Measurements from ENCODE around the gene AMOTL1.

AMOTL1 gene

GRCh38 chr11:94922321-94923003 lies 154.3 kb downstream of the AMOTL1 start:
- no peak overlapping the region for H3K4me3 ChIP-seq (ENCODE audit: low read depth in 1 of 2, low read length in 2 of 2)
- no peaks in the 10 kb centered on the region for H3K27me3 ChIP-seq (ENCODE audit: low read depth, low read length)
- H3K27ac ChIP-seq (ENCODE audit: low read length): no peak overlapping the region
- H3K4me1 ChIP-seq (ENCODE audit: control insufficient read depth in 1 of 2, insufficient read depth in 2 of 2, low read length in 2 of 2): peaks cover 7 to 11% of the 10 kb centered on the region in 2 donors
- no peaks in the 10 kb centered on the region for H3K9me3 ChIP-seq (ENCODE audit: control insufficient read depth in 1 of 2, low read length in 2 of 2)
- no peaks in the 10 kb centered on the region for H3K36me3 ChIP-seq (ENCODE audit: control insufficient read depth in 1 of 2, insufficient read depth in 2 of 2, low read length in 2 of 2)

DNA sequence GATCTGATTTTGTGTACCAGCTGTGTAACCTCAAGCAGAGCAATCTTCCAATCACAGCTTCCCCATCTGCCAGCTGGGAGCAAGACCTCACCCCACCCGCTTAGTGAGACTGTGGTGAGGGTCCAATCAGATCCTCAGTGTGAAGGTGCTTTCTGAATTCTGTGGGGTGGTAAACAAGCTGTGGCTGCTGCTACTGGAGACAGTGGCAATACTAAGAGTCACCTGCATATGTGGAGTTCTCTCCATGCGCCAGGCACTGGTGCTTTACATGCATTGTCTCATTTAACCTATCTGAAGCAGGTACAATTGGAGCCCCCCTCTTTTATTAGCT lies 154.8 kb downstream of the AMOTL1 start:
- Histone ChIP-seq H3K4me1 (ENCODE audit: control insufficient read depth in 1 of 2, insufficient read depth in 2 of 2, low read length in 2 of 2) (peaks cover 11 to 16% of the 10 kb centered on the region in 2 donors), H3K36me3 (ENCODE audit: control insufficient read depth in 1 of 2, insufficient read depth in 2 of 2, low read length in 2 of 2) (no peaks in the 10 kb centered on the region), H3K27ac (ENCODE audit: low read length) (no peak overlapping the region), H3K9me3 (ENCODE audit: control insufficient read depth in 1 of 2, low read length in 2 of 2) (no peaks in the 10 kb centered on the region), H3K4me3 (ENCODE audit: low read depth in 1 of 2, low read length in 2 of 2) (no peak overlapping the region), H3K27me3 (ENCODE audit: low read depth, low read length) (no peaks in the 10 kb centered on the region)

GRCh38 chr11:94924171-94924572 lies 156.0 kb downstream of the AMOTL1 start:
- H3K4me3 ChIP-seq (ENCODE audit: low read depth in 1 of 2, low read length in 2 of 2): no peak overlapping the region
- no peaks in the 10 kb centered on the region for H3K36me3 ChIP-seq (ENCODE audit: control insufficient read depth in 1 of 2, insufficient read depth in 2 of 2, low read length in 2 of 2)
- no peaks in the 10 kb centered on the region for H3K9me3 ChIP-seq (ENCODE audit: control insufficient read depth in 1 of 2, low read length in 2 of 2)
- no peaks in the 10 kb centered on the region for H3K27me3 ChIP-seq (ENCODE audit: low read depth, low read length)
- peaks cover 16 to 22% of the 10 kb centered on the region in 2 donors for H3K4me1 ChIP-seq (ENCODE audit: control insufficient read depth in 1 of 2, insufficient read depth in 2 of 2, low read length in 2 of 2)
- no peak overlapping the region for H3K27ac ChIP-seq (ENCODE audit: low read length)

DNA sequence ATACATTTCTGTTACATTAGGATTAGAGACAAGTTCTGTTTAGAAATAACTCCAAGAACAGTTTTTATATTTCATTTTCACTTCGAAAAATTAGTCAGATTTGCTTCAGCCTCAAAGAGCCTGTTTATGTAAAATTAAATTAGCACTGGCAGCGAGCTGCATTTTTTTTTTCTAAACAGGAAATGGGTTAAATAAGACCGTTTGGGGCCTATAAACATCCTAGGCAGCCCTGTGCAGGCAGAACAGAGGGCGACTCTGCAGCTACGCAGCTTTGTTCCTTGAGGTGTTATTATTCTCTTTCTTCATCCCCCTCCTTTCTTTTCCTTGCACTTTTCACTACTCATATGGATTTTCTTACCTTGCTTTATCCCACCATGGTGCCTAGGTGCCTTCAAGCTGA lies 156.5 kb downstream of the AMOTL1 start:
- peaks cover 16 to 22% of the 10 kb centered on the region in 2 donors for H3K4me1 ChIP-seq (ENCODE audit: control insufficient read depth in 1 of 2, insufficient read depth in 2 of 2, low read length in 2 of 2)
- H3K27ac ChIP-seq (ENCODE audit: low read length): no peak overlapping the region
- no peaks in the 10 kb centered on the region for H3K36me3 ChIP-seq (ENCODE audit: control insufficient read depth in 1 of 2, insufficient read depth in 2 of 2, low read length in 2 of 2)
- no peak overlapping the region for H3K4me3 ChIP-seq (ENCODE audit: low read depth in 1 of 2, low read length in 2 of 2)
- H3K9me3 ChIP-seq (ENCODE audit: control insufficient read depth in 1 of 2, low read length in 2 of 2): no peaks in the 10 kb centered on the region
- no peaks in the 10 kb centered on the region for H3K27me3 ChIP-seq (ENCODE audit: low read depth, low read length)

GRCh38 chr11:94925422-94926270 lies 157.5 kb downstream of the AMOTL1 start:
- H3K9me3 ChIP-seq (ENCODE audit: control insufficient read depth in 1 of 2, low read length in 2 of 2): no peaks in the 10 kb centered on the region
- no peaks in the 10 kb centered on the region for H3K27me3 ChIP-seq (ENCODE audit: low read depth, low read length)
- H3K27ac ChIP-seq (ENCODE audit: low read length): no peak overlapping the region
- H3K36me3 ChIP-seq (ENCODE audit: control insufficient read depth in 1 of 2, insufficient read depth in 2 of 2, low read length in 2 of 2): no peaks in the 10 kb centered on the region
- H3K4me1 ChIP-seq (ENCODE audit: control insufficient read depth in 1 of 2, insufficient read depth in 2 of 2, low read length in 2 of 2): peaks cover 16 to 22% of the 10 kb centered on the region in 2 donors
- no peak overlapping the region for H3K4me3 ChIP-seq (ENCODE audit: low read depth in 1 of 2, low read length in 2 of 2)

GRCh38 chr11:94926271-94926625 lies 158.1 kb downstream of the AMOTL1 start:
- Histone ChIP-seq H3K4me3 (ENCODE audit: low read depth in 1 of 2, low read length in 2 of 2) (no peak overlapping the region), H3K4me1 (ENCODE audit: control insufficient read depth in 1 of 2, insufficient read depth in 2 of 2, low read length in 2 of 2) (peaks cover 16 to 22% of the 10 kb centered on the region in 2 donors), H3K9me3 (ENCODE audit: control insufficient read depth in 1 of 2, low read length in 2 of 2) (no peaks in the 10 kb centered on the region), H3K27me3 (ENCODE audit: low read depth, low read length) (no peaks in the 10 kb centered on the region), H3K36me3 (ENCODE audit: control insufficient read depth in 1 of 2, insufficient read depth in 2 of 2, low read length in 2 of 2) (no peaks in the 10 kb centered on the region), H3K27ac (ENCODE audit: low read length) (no peak overlapping the region)
